RWPE1 (cell line): Measurements from ENCODE around the gene USP24.
"Not testable (repeated sequence)": the region's sequence is repeated elsewhere in the genome, so short reads cannot be mapped to it uniquely, and the experiment has no call there.

ENCODE experiments used
- CTCF ChIA-PET: fragments of 350-600 bp; sonication (Branson Sonifier 250); formaldehyde crosslinking; extraction: SDS; loops from one replicate; lab custom pipeline; 2021; lab: Yijun Ruan, JAX
- POLR2A ChIA-PET: fragments of 400-600 bp; formaldehyde crosslinking; extraction: SDS; loops from one replicate; lab custom pipeline; 2020; ENCODE audit warnings: antibody characterized with exemption; ENCODE audit not compliant: low non-redundant PET; lab: Yijun Ruan, JAX
- DNase-seq: peaks from one replicate; pipeline ENCODE4 v3.0.0; 2012; ENCODE audit warnings: low spot score
- H3K27ac ChIP-seq: fragments of 450-650 bp; 2 replicates; pipeline ENCODE4 v1.5.1; 2017
- TF ChIP-seq, protein P1 (sequence below): fragments of 450-650 bp; conservative IDR thresholded peaks from 2 replicates; pipeline ENCODE4 v1.5.1; 2017; ENCODE audit warnings: low read depth, mild to moderate bottlenecking

The USP24 gene

DNA sequence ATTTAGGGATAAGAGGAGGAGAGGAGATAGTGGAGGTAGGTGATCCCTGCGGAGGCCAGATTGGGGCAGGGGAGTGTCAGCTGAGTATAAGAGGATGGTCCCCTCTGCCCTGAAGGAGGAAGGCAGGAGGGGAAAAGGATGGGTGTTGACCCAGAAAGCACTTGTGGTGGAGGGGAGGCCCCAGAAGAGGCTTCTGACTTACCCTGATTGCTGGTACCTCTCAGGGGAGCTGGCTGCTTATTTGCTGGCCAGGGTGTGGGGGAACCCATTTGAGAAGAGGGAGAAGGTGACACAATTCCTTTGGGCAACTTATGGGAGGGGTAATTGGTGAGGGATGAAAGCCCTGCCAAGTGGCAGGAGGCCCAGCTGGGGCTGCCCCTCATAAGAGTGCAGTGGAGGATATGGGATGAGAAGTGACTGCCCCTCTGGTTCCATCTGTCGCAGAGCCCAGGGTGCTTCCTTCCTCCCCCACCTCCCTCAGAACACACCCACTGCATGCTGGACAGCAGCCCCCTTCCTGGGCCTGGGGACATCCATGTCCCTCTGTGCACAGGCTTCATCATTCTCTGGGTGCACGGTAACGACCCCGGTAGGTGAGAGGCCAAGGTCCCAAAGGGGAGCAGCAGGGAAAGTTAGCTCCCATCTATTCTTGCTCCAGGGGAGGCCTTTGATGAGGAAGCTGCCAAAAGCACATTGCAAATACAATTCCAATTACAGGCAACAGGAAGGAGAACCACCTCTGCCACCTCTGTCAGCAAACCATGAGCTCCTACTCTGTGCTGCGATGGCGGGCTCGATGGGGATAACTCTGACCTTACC, 177.2 kb downstream of the USP24 start:
- TF ChIP-seq, protein P1, sequence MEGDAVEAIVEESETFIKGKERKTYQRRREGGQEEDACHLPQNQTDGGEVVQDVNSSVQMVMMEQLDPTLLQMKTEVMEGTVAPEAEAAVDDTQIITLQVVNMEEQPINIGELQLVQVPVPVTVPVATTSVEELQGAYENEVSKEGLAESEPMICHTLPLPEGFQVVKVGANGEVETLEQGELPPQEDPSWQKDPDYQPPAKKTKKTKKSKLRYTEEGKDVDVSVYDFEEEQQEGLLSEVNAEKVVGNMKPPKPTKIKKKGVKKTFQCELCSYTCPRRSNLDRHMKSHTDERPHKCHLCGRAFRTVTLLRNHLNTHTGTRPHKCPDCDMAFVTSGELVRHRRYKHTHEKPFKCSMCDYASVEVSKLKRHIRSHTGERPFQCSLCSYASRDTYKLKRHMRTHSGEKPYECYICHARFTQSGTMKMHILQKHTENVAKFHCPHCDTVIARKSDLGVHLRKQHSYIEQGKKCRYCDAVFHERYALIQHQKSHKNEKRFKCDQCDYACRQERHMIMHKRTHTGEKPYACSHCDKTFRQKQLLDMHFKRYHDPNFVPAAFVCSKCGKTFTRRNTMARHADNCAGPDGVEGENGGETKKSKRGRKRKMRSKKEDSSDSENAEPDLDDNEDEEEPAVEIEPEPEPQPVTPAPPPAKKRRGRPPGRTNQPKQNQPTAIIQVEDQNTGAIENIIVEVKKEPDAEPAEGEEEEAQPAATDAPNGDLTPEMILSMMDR, result no peak
- ChIA-PET CTCF (interaction anchor here (0.7 to 3.1 kb wide), 2 partner anchors 16 to 79 kb away, joined by 3 to 13 read pairs; no protein-coding TSS in a partner anchor), POLR2A (no interaction called here)
- H3K27ac ChIP-seq, result peak overlapping the region; percentile 89
- no peak for DNase-seq

- no peak for DNase-seq
- ChIA-PET CTCF (interaction anchor here (1.7 kb wide), 1 partner anchor 14 kb away, joined by 5 read pairs; no protein-coding TSS in a partner anchor), POLR2A (no interaction called here)
- TF ChIP-seq, protein P1, result no peak
- no peak overlapping the region for H3K27ac ChIP-seq
Observed at GRCh38 chr1:55035904-55036303, 179.3 kb downstream of the USP24 start.

DNA sequence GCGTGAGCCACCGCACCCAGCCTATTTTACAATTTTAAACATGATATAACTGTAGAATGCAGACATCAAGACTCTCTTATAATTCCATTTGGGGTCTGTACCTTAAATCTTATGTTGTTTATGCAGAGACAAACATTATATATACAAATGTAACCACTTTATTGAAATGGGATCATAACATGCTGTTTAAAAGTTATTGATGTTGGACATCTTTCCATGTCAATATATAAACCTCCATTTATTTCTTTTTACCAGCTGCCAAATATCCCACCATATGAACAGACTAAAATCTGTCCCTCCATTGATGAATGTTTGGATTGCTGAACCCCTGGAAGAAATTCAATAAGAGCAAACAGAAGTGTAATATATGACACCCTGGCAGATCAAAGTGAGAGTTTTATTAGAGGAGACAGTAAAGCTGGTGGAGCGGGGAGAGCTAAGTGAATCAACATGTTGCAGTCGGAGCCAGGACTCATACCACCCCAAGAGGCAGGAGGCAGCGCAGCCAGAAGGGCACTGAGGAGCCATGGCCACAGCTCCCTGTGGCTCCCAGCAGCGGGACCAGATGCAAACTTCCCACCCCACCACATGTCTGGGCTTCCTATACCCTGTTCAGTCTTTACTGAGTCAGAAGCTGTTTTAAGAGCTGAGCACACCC, 180.6 kb downstream of the USP24 start:
- ChIA-PET POLR2A (no interaction called here), CTCF (interaction anchor here (0.5 to 1.7 kb wide), 4 partner anchors 12 to 38 kb away, joined by 3 to 11 read pairs (median 4); no protein-coding TSS in a partner anchor)
- TF ChIP-seq, protein P1, result no peak
- no peak overlapping the region for H3K27ac ChIP-seq
- no peak for DNase-seq

DNA sequence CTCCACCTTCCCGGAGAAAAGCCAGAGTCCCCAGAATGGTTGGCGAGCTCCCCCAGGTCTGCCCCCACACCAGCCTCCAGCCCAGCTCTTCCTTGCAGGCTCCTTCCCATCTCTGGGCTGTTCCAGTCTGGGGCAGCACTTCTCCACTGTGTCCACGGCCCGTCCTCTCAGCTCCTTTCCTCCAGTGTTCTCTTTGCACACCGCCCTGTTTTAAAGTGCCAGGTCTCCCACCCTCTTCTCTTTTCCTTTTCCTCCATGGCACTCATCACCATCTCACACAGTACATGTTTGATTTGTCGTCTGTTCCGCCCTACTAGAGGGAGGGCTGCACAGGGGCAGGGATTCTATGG, 181.9 kb downstream of the USP24 start:
- CTCF ChIA-PET, result interaction anchor here (1.6 kb wide), 1 partner anchor 11 kb away, joined by 11 read pairs; no protein-coding TSS in a partner anchor
- no peak for DNase-seq
- H3K27ac ChIP-seq, result no peak overlapping the region
- POLR2A ChIA-PET, result no interaction called here
- TF ChIP-seq, protein P1, result no peak

- H3K27ac ChIP-seq, DNase-seq, CTCF ChIA-PET, POLR2A ChIA-PET: not testable (repeated sequence)
Observed at GRCh38 chr1:55031098-55031497, 184.1 kb downstream of the USP24 start.

- H3K27ac ChIP-seq, POLR2A ChIA-PET, DNase-seq, CTCF ChIA-PET: not testable (repeated sequence)
Observed at GRCh38 chr1:55026682-55027081, 188.5 kb downstream of the USP24 start.

DNA sequence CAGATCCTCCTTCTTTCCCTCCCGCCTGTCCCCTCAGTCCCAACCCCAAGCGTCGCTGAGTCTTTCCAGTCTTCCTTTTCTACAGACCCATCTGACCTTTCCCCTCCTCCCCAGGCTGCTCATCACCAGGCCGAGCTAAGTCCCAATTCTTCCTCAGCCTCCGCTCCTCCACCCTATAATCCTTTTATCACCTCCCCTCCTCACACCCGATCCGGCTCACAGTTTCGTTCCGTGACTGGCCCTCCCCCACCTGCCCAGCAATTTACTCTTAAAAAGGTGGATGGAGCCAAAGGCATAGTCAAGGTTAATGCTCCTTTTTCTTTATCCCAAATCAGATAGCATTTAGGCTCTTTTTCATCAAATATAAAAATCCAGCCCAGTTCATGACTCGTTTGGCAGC, 191.0 kb downstream of the USP24 start:
- DNase-seq, POLR2A ChIA-PET, CTCF ChIA-PET: not testable (repeated sequence)

More for the DNA sequence above, 191.0 kb downstream of the USP24 start:
- not testable (repeated sequence) for H3K27ac ChIP-seq
